Stimulated activated effector memory CD8-positive, alpha-beta T cell treated with anti-CD3 and anti-CD28 coated beads, Interleukin-12 subunit alpha, Interleukin-12 subunit beta, amount 100 ng/mL, for 72 hours (primary cell): ENCODE results near the gene DERL3.
A peak's percentile ranks its signal among the peaks of the same experiment; 100 is the strongest.

Source experiments
- ATAC-seq: fragments of 150-1000 bp; cut with Tn5 transposase; 2 replicates; pipeline ENCODE4 v1.10.0; 2021
- DNase-seq, 2 donors: peaks; one replicate each; pipeline ENCODE4 v3.0.0; 2021 to 2022; ENCODE audit warnings: low spot score in 2 of 2
- H3K27ac Mint-ChIP-seq: one replicate; pipeline ENCODE4 v1.8.0; 2022; ENCODE audit warnings: mild to moderate bottlenecking, mixed read lengths
- H3K36me3 Mint-ChIP-seq: one replicate; pipeline ENCODE4 v1.8.0; 2022; ENCODE audit warnings: mild to moderate bottlenecking, mixed read lengths
- H3K4me1 Mint-ChIP-seq: one replicate; pipeline ENCODE4 v1.8.0; 2022; ENCODE audit warnings: mixed read lengths
- H3K4me3 Mint-ChIP-seq: one replicate; pipeline ENCODE4 v1.8.0; 2022; ENCODE audit warnings: mild to moderate bottlenecking, mixed read lengths
- H3K9me3 Mint-ChIP-seq: one replicate; pipeline ENCODE4 v1.8.0; 2022; ENCODE audit warnings: mixed read lengths

The DERL3 gene

DNA sequence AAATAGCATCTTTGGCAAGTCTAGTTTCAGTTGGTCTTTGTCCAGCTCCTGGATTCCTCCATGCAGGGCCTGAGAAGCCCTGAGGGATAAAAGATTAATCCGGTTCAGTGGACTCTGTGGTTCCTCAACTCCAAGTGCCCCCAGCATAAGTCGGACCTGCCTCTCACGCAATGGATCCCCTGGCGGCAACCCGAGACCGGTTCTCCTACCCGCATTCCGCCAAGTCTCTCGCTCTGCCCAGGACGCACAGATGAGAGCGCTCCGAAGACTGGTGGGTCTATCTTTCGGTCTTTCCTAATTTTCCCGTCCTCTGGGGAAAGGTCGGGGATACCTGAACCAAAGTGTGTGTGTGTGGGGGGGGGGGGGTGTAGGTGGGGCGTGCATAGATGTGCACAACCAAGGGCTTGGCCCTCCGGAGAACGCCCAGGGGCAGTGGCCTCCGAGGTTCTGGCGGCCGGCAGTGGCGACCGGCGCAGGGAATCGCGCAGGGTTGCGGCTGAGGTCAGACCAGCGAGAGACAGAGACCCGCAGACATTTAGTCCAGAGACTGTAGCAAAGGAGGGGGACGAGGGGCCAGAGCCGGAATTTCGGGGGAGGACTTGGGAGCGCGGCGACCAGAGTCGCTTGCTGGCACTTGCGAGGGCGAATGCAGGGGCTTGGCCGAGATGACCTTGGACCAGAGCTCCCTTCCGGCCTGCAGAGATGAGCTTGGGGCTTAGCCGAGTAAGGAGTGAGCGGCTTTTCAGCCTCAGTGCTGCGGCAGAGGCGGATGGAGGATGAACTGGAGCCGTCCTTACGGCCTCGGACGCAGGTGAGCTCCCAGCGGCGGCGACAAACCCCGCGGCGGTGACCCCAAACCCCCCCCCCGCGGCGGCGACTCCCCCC is 18.2 kb upstream of the DERL3 start:
- H3K27ac Mint-ChIP-seq: peak overlapping the region; percentile 95
- H3K4me1 Mint-ChIP-seq: peaks cover 26% of the 10 kb centered on the region
- DNase-seq (peak in 1 of 2 donors; percentile 22), ATAC-seq (peak; percentile 67)
- peaks cover 9% of the 10 kb centered on the region for H3K36me3 Mint-ChIP-seq
- H3K4me3 Mint-ChIP-seq: peak overlapping the region; percentile 89
- no peaks in the 10 kb centered on the region for H3K9me3 Mint-ChIP-seq

DNA sequence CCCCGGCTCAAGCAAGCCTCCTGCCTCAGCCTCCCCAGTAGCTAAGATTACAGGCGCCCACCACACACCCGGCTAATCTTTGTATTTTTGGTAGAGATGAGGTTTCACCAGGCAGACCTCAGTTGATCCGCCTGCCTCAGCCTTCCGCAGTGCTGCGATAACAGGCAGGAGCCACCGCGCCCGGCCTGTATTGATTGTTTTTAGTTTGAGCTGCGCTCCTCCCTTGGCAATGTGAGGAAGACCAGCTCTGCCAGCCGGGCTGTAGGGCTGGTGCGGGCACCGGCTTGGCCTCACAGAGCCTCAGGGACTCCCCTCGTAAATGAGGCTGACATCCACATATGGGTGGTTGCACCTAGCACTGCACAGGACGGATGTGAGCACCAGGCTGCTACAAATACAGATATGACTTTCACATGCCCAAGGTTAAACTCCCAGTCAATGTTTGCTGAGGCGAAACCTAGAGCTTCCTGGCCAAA is 11.4 kb upstream of the DERL3 start:
- ATAC-seq (no peak), DNase-seq (no peak)
- Mint-ChIP-seq H3K36me3 (no peaks in the 10 kb centered on the region), H3K9me3 (no peaks in the 10 kb centered on the region), H3K4me3 (peak overlapping the region; percentile 40), H3K27ac (no peak overlapping the region), H3K4me1 (no peaks in the 10 kb centered on the region)

DNA sequence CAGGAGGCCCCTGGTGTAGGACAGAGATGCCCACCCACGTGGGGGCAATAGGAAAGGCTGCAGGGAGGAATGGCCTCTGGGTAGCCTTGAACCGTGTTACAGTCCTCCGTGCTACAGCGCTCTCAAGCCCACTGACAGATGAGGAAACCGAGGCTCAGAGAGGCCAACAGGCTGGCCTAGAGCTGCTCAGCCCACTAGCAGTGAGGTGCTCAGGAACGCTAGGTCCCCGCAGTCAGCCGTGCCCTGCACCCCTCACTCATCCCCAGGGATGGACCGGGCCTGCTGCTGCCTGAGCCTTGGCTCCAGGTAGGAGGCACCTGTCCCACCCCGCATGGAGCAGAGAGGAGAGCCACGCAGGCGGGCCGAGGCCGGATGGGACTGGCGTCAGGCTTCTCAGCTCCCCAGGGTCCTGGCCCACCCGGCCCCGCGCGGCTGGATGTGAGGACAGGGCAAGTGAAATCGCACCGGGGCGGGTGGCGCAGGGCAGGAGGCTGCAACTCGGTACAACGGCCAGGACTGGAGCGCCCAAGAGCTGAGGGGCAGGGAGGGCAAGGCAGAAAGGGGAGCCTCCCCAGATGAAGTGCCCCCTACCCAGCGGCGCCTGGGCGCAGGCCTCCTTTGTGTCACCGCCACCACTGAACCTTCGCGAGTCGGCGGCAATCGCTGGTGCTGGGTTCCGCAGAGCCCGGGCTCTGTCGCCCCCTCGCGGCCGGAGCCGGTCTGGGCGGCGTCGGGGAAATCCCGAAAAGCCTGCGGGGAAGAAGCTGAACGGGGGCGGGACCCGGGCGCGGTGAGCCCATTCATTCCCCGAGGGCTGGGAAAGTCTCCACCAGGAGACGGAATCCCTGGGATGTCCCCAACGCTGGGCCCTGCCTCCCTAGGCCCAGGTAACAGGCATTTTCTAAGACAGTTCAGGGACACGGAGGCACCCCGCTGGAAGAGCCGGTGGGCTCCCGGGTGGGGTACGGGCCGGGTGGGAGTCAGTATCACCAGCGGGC is 10.5 kb upstream of the DERL3 start:
- Mint-ChIP-seq H3K4me1 (peaks cover 5% of the 10 kb centered on the region), H3K4me3 (peak overlapping the region; percentile 40), H3K9me3 (no peaks in the 10 kb centered on the region), H3K36me3 (no peaks in the 10 kb centered on the region), H3K27ac (no peak overlapping the region)
- ATAC-seq: peak; percentile 88
- peak; percentile 94 for DNase-seq

DNA sequence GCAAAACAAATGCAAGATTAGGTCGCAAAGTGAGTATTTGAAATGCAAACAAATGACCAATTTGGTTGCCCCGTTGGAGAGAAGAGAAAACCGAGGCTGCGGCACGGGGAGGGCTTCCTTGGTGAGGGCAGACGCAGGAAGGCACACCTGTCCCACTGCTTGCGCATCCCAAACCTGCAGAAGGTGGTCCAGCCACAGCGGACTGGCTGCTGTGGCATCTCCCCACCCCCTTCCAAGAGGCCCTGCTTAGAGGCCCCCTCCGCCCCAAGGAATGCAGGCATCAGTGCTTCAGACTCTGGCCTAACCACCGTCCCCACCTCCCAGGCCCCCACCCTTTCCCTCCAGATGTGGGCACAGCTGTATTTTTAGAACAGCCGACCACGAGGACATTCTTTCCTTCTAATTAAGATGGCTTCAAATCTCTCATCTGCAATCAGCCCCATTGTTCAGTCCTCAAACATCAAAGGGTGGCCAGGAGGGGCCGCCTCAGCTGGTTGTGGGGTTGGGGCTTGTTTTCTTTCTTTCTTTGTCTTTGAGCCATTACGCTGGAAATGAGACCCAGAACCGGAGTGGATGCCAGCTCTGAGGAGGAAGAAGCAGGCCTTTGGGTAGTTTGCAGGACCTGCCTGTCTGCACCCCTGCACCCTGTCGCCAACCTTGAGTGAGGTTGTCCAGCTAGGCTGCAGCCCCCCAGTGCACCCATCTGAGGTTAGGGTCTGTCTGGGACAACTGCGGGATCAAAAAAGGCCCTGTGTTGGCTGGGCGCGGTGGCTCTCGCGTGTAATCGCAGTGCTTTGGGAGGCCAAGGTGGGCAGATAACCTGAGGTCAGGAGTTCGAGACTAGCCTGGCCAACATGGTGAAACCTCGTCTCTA is 9.4 kb upstream of the DERL3 start:
- DNase-seq (no peak), ATAC-seq (no peak)
- no peaks in the 10 kb centered on the region for H3K36me3 Mint-ChIP-seq
- H3K4me1 Mint-ChIP-seq: peaks cover 5% of the 10 kb centered on the region
- H3K4me3 Mint-ChIP-seq: no peak overlapping the region
- no peaks in the 10 kb centered on the region for H3K9me3 Mint-ChIP-seq
- no peak overlapping the region for H3K27ac Mint-ChIP-seq

DNA sequence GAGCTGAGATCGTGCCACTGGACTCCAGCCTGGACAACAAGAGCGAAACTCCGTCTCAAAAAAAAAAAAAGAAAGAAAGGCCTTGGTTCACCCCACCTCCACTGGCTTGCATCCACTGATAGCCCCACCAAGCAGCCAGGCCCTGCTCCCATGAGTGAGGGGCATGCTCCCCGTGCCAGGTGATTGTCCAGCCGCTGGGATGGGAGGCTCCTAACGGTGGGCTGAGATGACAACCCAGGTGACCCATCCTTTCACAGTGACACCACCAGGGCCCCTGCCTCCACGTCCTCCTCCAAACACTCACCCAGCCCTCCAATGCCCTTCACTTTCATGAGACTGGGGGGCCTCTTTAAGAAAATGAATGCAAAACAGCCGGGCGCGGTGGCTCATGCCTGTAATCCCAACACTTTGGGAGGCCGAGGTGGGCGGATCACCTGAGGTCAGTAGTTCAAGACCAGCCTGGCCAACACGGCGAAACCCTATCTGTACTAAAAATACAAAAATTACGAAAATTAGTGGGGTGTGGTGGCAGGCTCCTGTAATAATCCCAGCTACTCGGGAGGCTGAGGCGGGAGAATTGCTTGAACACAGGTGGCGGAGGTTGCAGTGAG is 8.6 kb upstream of the DERL3 start:
- Mint-ChIP-seq H3K4me1 (peaks cover 5% of the 10 kb centered on the region), H3K4me3 (no peak overlapping the region)

DNA sequence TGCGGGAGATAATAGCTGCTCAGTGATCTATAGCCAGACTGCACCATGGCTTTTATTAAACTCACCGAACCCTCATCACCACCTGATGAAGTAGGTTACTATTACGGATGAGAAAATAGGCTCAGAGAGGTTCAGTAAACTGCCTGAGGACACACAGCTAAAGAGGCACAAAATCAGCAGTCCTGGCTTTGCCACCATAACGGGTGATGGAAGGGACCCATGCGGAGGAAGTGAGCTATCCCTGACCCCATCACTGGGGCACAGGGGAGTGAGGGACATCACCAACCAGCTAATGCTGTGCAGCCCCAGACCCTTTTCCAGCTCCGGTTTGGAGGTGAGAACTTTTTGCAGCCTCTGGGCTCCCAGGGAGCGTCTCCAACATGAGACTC is 7.3 kb upstream of the DERL3 start:
- H3K36me3 Mint-ChIP-seq: no peaks in the 10 kb centered on the region
- DNase-seq (no peak), ATAC-seq (no peak)
- H3K4me3 Mint-ChIP-seq: no peak overlapping the region
- H3K9me3 Mint-ChIP-seq: no peaks in the 10 kb centered on the region
- peak overlapping the region; percentile 78 for H3K27ac Mint-ChIP-seq
- peaks cover 5% of the 10 kb centered on the region for H3K4me1 Mint-ChIP-seq

More for the DNA sequence above, 8.6 kb upstream of the DERL3 start:
- DNase-seq (no peak), ATAC-seq (no peak)
- Mint-ChIP-seq H3K9me3 (no peaks in the 10 kb centered on the region), H3K27ac (no peak overlapping the region), H3K36me3 (no peaks in the 10 kb centered on the region)

DNA sequence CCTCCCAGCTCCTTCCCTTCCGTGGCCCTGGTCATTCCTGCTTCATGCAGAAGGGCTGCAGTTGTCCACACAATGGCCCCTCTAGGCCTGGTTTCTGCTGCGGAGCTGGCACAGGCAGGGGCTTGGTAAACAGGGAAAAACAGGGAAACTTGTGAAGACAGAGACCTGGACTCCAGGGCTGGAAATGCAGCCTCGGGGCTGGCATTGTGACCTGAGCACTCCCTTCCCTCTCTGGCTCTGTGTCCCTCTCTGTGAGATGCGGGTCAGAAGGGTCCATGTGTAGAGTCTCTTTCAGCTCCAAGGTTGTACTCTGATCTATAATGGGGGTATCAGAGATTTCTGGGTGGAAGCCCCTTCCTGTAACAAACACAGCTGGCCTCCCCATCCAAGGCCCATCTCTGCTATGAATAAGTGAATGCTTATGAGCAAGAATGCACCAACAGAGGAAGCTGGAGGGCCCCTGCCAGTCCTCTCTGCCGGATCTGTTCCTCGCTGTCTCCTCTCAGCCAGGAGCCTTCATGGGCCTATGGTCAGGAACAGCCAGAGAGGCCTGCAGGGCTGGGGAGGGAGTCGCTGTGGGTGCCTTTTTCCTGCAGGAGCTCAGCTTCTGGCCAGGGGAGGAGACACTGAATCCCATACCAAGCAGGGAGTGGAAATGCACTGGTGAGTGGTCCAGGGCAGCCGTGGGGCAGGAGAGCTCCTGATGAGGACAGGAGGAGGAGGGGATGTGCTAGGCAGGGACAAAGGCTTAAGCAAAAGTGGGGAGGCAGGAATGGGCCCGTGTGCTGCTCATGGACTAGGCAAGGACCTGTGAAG is 6.7 kb upstream of the DERL3 start:
- Mint-ChIP-seq H3K9me3 (no peaks in the 10 kb centered on the region), H3K4me1 (peaks cover 5% of the 10 kb centered on the region), H3K4me3 (no peak overlapping the region), H3K36me3 (no peaks in the 10 kb centered on the region), H3K27ac (peak overlapping the region; percentile 78)
- DNase-seq: no peak
- ATAC-seq: no peak

DNA sequence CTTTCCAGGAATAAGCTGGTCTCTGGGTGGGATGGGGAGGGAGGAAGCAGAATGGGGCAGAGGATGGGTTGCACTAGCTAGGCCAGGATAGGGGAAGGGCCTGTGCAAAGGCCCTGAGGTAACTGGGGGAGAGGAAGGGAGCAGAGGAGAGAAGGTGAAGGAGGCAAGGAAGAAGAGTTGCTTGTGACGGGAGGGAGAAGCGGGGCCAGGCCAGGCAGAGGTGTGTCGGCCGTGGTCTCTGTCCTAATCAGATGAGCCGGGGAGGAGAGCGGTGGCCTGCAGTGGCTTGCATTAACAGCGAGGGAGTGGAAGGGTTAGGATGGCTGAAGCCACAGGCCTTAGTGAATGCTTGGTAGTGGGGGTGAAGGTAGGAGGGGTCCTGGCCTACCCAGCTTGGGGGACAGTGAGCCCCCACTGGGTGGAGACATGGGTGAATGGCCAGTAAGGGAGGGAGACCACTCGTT is 6.0 kb upstream of the DERL3 start:
- peak overlapping the region; percentile 78 for H3K27ac Mint-ChIP-seq
- ATAC-seq: no peak
- no peak overlapping the region for H3K4me3 Mint-ChIP-seq
- H3K36me3 Mint-ChIP-seq: no peaks in the 10 kb centered on the region
- no peak for DNase-seq
- no peaks in the 10 kb centered on the region for H3K9me3 Mint-ChIP-seq
- peaks cover 8% of the 10 kb centered on the region for H3K4me1 Mint-ChIP-seq

DNA sequence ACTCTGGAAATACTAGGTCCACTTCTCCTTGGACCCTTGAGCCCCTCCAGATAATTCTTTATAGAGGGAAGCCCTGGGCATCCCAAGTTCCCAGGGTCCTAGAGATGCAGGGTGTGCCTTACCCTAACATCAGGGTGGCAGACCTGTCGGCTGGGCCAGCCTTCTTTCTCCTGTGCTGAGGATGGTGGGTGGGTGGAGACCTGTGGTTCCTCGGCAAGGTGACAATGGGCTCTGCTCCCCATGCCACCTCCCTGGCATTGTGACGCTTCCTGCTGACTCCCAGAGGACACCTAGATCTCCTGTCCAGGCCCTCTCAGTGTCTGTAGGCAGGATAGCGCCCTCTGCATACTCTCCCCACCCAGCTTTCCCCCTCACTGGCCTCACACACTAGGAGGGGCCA is 3.8 kb upstream of the DERL3 start:
- H3K9me3 Mint-ChIP-seq: no peaks in the 10 kb centered on the region
- H3K4me3 Mint-ChIP-seq: no peak overlapping the region
- no peak for ATAC-seq
- H3K4me1 Mint-ChIP-seq: peaks cover 28% of the 10 kb centered on the region
- H3K27ac Mint-ChIP-seq: peak overlapping the region; percentile 29
- H3K36me3 Mint-ChIP-seq: peaks cover 20% of the 10 kb centered on the region
- DNase-seq: no peak

DNA sequence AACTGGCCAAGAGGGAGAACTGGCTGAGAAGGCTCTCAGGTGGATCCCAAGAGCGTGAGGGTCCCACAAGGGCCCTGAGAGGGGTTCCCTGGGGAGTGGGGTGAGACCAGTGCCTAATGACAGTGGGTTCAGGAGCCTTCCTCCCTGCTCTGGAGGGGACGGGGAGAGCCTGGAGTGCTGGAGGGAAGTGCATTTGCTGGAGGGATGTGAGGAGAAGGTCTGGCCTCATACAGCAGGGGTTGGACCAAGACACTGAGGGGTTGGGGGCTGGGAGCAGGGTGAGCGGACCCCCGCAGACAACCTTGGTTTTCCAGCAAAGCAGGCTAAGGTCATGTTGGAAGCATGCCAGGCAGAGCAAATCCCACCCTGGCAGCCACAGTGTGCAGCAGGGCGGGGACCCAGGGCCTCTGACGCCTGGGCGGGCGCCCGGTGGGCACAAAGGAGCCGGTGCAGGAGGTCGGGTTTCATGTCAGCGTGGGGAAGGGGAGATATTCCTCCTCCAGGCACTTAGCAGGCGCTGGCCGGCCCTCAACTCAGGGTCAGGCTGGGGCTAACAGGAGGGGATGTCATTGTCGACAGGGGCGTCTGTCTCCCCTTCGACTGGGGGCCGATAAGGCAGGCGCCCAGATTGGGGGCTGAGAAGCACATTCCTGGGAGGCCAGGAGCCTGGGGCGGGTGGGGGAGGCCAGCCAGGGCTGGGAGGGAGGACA is 3.1 kb upstream of the DERL3 start:
- Mint-ChIP-seq H3K4me1 (peaks cover 34% of the 10 kb centered on the region), H3K27ac (peak overlapping the region; percentile 50)
- ATAC-seq: no peak

DNA sequence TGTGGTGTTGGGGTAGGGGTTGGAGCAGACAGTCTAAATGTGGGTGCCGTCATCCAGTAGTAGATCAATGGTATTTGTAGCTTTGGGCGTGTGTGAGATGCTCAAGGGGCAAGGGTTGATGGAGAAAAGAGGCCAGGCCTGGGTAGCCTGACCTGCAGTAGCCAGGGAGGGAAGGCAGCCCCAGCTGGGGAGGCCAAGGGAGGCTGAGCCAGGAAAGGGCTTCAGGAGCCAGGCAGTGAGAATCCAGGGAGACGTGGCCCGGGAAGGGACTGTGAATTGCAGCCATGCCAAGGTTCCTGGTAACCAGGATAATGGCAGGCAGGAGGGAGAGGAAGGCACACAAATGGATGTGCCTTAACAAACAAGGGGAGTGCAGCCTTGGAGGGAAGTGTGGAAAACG is 2.5 kb upstream of the DERL3 start:
- Mint-ChIP-seq H3K27ac (peak overlapping the region; percentile 50), H3K4me3 (no peak overlapping the region), H3K4me1 (peaks cover 34% of the 10 kb centered on the region), H3K9me3 (no peaks in the 10 kb centered on the region), H3K36me3 (peaks cover 33% of the 10 kb centered on the region)
- DNase-seq: no peak
- no peak for ATAC-seq

More for the DNA sequence above, 3.1 kb upstream of the DERL3 start:
- Mint-ChIP-seq H3K9me3 (no peaks in the 10 kb centered on the region), H3K4me3 (no peak overlapping the region), H3K36me3 (peaks cover 27% of the 10 kb centered on the region)
- DNase-seq: no peak

DNA sequence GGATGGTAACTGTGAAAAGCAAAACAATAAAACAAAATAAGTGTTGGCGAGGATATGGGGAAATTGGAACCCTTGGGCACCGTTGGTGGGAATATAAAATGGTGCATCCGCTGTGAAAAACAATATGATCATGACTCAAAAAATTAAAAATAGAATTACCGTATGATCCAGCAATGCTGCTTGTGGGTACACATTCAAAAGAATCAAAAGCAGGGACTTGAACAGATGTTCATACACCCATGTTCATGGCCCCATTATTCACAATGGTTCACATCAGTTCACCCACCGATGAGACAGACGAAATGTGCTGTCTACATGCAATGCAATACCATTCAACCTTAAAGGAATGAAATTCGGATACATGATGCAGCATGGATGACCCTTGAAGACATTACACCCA is 1.2 kb upstream of the DERL3 start:
- H3K4me1 Mint-ChIP-seq: peaks cover 34% of the 10 kb centered on the region
- peaks cover 38% of the 10 kb centered on the region for H3K36me3 Mint-ChIP-seq
- DNase-seq (no peak), ATAC-seq (no peak)
- H3K27ac Mint-ChIP-seq: no peak overlapping the region
- no peaks in the 10 kb centered on the region for H3K9me3 Mint-ChIP-seq
- H3K4me3 Mint-ChIP-seq: peak overlapping the region; percentile 96
